ENCODE measurements around the gene ALKBH2. TPM values are rescaled to one million over a fixed set of nuclear protein-coding genes. Genes with fewer than 3 reads are reported as not detected.

ALKBH2 gene
- total RNA-seq, 1 donor: 22.4 TPM

- H2AFZ ChIP-seq (ENCODE audit: low read length): no peak overlapping the region
- H3K27ac ChIP-seq (ENCODE audit: low read depth, low read length): no peak overlapping the region
- H3K27me3 ChIP-seq (ENCODE audit: insufficient read depth, low read length): no peaks in the 10 kb centered on the region
- H3K79me2 ChIP-seq (ENCODE audit: insufficient read depth, low read length): no peaks in the 10 kb centered on the region
- H3K4me1 ChIP-seq (ENCODE audit: insufficient read depth, low read length): no peaks in the 10 kb centered on the region
- H3K4me3 ChIP-seq (ENCODE audit: insufficient read depth, low read length): no peak overlapping the region
- TF ChIP-seq CTCF (IDR thresholded peaks at IDR 0.05; ENCODE audit: extremely low read depth, low read depth, low read length): no peak
- H3K9me3 ChIP-seq (ENCODE audit: low read depth, low read length): no peaks in the 10 kb centered on the region
- no peaks in the 10 kb centered on the region for H4K20me1 ChIP-seq (ENCODE audit: insufficient read depth, low read length)
- no peaks in the 10 kb centered on the region for H3K36me3 ChIP-seq (ENCODE audit: insufficient read depth, low read length)
- no peak overlapping the region for H3K4me2 ChIP-seq (ENCODE audit: insufficient read depth, low read length)
- no peak for DNase-seq (ENCODE audit: insufficient read length, low spot score, missing footprints)
Observed at GRCh38 chr12:109139360-109139759, 46.1 kb upstream of the ALKBH2 start.

GRCh38 chr12:109137055-109137454 lies 43.8 kb upstream of the ALKBH2 start:
- no peak for TF ChIP-seq CTCF (IDR thresholded peaks at IDR 0.05; ENCODE audit: extremely low read depth, low read depth, low read length)
- no peak overlapping the region for H2AFZ ChIP-seq (ENCODE audit: low read length)
- H3K36me3 ChIP-seq (ENCODE audit: insufficient read depth, low read length): no peaks in the 10 kb centered on the region
- H3K27me3 ChIP-seq (ENCODE audit: insufficient read depth, low read length): peaks cover 6% of the 10 kb centered on the region
- H3K4me3 ChIP-seq (ENCODE audit: insufficient read depth, low read length): no peak overlapping the region
- no peak overlapping the region for H3K27ac ChIP-seq (ENCODE audit: low read depth, low read length)
- DNase-seq (ENCODE audit: insufficient read length, low spot score, missing footprints): no peak
- no peaks in the 10 kb centered on the region for H3K79me2 ChIP-seq (ENCODE audit: insufficient read depth, low read length)
- H3K4me1 ChIP-seq (ENCODE audit: insufficient read depth, low read length): no peaks in the 10 kb centered on the region
- no peak overlapping the region for H3K4me2 ChIP-seq (ENCODE audit: insufficient read depth, low read length)
- no peaks in the 10 kb centered on the region for H3K9me3 ChIP-seq (ENCODE audit: low read depth, low read length)
- H4K20me1 ChIP-seq (ENCODE audit: insufficient read depth, low read length): no peaks in the 10 kb centered on the region

- Histone ChIP-seq H3K4me2 (ENCODE audit: insufficient read depth, low read length) (no peak overlapping the region), H3K79me2 (ENCODE audit: insufficient read depth, low read length) (no peaks in the 10 kb centered on the region), H3K4me1 (ENCODE audit: insufficient read depth, low read length) (no peaks in the 10 kb centered on the region), H3K27ac (ENCODE audit: low read depth, low read length) (no peak overlapping the region), H4K20me1 (ENCODE audit: insufficient read depth, low read length) (no peaks in the 10 kb centered on the region), H3K4me3 (ENCODE audit: insufficient read depth, low read length) (no peak overlapping the region), H3K36me3 (ENCODE audit: insufficient read depth, low read length) (no peaks in the 10 kb centered on the region), H3K9me3 (ENCODE audit: low read depth, low read length) (no peaks in the 10 kb centered on the region), H3K27me3 (ENCODE audit: insufficient read depth, low read length) (peaks cover 6% of the 10 kb centered on the region), H2AFZ (ENCODE audit: low read length) (no peak overlapping the region)
- peak; percentile 82 for DNase-seq (ENCODE audit: insufficient read length, low spot score, missing footprints)
- TF ChIP-seq CTCF (IDR thresholded peaks at IDR 0.05; ENCODE audit: extremely low read depth, low read depth, low read length): peak; percentile 62
Observed at GRCh38 chr12:109134186-109134917, 41.1 kb upstream of the ALKBH2 start.

- TF ChIP-seq CTCF (IDR thresholded peaks at IDR 0.05; ENCODE audit: extremely low read depth, low read depth, low read length): no peak
- no peaks in the 10 kb centered on the region for H3K36me3 ChIP-seq (ENCODE audit: insufficient read depth, low read length)
- peak; percentile 61 for DNase-seq (ENCODE audit: insufficient read length, low spot score, missing footprints)
- H3K27me3 ChIP-seq (ENCODE audit: insufficient read depth, low read length): peaks cover 6% of the 10 kb centered on the region
- H2AFZ ChIP-seq (ENCODE audit: low read length): peak overlapping the region; percentile 15
- no peaks in the 10 kb centered on the region for H3K79me2 ChIP-seq (ENCODE audit: insufficient read depth, low read length)
- H3K4me3 ChIP-seq (ENCODE audit: insufficient read depth, low read length): no peak overlapping the region
- H3K4me2 ChIP-seq (ENCODE audit: insufficient read depth, low read length): no peak overlapping the region
- no peak overlapping the region for H3K27ac ChIP-seq (ENCODE audit: low read depth, low read length)
- no peaks in the 10 kb centered on the region for H4K20me1 ChIP-seq (ENCODE audit: insufficient read depth, low read length)
- H3K9me3 ChIP-seq (ENCODE audit: low read depth, low read length): no peaks in the 10 kb centered on the region
- H3K4me1 ChIP-seq (ENCODE audit: insufficient read depth, low read length): no peaks in the 10 kb centered on the region
Observed at GRCh38 chr12:109131154-109132050, 38.1 kb upstream of the ALKBH2 start.
